GM18870 (cell line): Measurements from ENCODE around the gene FANCM.

Source experiments
- ATAC-seq: cut with Tn5 transposase; IDR thresholded peaks from one replicate; pipeline ENCODE4 v1.9.1; 2021; ENCODE audit warnings: moderate library complexity; ENCODE audit not compliant: unreplicated experiment

Gene FANCM

DNA sequence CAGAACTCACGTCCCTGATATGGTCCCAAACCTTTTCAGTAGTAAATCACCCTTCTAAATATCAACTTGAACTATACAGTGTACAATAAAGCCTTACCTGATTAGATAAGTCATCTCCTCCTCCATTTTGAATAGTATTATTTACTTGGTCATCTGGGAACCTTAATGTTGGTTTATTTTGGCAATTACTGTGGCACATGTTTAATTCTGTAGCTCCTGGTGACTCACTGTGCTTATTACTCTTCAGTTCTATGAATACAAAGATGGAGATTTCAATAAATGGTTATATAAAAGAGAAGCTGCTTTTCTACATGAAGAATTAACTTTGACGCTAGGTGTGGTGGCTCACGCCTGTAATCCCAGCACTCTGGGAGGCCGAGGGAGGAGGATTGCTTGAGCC is 91.8 kb downstream of the FANCM start:
- no peak for ATAC-seq

DNA sequence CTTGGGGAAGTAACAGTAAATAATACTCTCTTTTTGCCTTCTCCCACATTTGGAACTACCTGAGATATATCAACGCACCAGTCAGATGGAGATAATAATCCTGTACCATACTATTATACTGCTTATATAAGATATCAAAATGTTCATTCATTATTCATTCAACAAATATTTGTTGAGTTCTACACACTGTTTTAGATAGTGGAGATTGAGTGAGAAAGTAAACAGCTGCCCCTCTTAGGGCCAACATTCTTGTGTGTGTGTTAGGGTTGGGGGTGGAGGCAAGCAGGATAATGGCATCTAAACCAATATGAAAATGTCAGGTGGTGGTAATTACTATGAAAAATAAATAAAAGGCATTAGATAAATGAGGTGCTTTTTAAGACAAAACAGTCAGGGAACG is 103.3 kb downstream of the FANCM start:
- ATAC-seq: no peak

DNA sequence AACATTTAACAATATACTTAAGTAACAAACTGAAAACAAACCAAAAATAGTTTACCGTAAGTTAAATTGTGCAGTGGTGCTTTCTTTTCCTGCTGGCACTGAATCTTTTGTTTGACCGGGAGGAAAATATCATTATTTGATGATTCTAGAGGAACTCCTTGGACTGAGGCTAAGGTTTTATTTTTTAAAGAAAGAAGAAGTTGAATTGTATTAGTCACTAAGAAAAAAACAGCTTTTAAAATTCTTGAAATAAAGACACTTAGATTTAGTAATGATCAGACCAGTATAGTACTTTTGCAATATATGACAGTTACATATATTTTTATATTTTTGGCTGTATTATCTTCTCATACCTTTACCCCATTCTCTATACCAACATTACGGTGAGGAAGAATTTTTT is 107.0 kb downstream of the FANCM start:
- no peak for ATAC-seq

DNA sequence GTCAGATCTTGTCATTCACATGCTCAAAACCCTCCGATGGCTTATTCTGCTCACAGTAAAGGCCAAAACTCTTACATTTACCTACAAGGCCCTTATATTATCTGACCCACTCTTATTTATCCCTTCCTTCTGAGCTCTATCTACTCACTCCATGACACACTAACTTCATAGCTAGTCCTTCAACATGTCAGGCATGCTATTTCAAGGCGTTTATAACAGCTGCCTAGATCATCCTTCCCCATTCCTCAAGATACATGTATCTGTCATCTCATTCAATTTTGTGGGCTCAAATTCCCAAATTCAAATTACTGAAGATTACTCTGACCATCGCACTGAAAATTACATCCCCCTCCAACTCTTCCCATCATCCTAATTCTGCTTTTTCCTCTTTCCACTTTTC is 110.4 kb downstream of the FANCM start:
- ATAC-seq: no peak

DNA sequence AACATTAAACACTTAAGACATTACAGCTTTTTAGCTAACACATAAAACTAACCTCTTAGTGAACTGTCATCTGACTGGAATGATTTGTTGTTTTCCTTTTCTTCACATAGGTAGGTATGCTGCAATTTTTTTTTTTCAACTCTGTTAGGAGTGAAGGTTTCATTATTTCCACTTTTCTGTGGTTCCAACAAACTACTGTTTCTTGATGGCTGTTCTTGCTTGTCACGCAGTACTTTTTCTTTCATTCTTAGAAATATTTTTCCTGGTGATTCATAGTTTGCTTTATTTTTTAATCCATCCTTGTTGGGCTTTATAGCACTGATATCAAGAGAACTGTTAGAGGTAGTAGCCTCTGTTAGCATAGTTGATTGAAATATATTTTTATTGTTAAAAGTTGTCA is 111.0 kb downstream of the FANCM start:
- ATAC-seq: peak; percentile 67

DNA sequence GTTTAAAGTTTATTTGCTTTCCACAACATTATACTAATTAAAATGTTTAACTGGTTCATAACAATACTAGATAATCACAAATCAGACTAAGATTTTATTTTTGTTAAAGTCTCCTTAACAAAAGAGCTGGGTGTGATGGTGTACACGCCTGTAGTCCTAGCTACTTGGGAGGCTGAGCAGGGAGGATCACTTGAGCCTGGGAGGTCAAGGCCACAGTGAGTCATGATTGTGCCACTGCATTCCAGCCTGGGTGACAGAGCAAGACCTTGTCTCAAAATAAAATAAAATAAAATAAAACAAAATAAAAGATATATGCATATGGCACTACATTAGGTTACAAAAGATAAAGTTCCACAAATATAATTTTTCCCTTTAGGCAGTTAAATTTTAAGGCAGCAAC is 111.7 kb downstream of the FANCM start:
- no peak for ATAC-seq

DNA sequence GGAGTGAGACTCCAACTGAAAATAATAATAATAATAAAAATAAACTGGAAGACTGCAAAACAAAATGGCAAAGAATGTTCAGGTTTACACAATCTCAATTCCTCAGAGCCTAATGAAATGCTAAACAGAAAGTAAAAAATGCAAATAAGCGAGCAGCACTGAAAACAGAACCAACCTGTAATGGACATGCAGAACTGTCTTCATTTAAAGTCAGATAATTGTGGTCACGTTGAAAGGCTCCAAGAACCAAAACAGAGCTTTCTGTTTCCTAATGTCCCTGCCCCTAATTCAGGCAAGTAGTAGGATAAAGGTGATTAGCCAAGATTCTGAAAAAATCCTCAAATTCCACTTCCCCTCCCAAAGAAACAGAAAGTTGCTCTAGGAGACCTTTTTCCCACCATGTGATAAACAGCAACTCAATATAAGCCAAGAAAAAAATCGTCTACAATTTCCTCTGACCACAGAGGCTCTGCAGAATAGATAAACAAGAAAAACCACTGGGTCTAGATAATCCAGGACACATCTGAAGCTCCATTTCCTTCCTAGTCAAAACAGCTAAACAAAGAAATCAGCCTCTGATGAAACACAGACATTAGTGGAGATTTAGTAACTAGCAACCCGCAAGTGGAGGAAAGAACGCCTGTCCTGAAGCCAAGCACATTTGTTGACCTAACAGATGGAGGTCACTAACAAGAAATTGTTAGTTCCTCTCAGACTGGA is 114.3 kb downstream of the FANCM start:
- peak; percentile 33 for ATAC-seq
